IPS-NIHi11 (cell line): ENCODE results near the gene ANKK1.

Experiments used
- DNase-seq: peaks from one replicate; pipeline ENCODE4 v3.0.0; 2012; ENCODE audit warnings: mixed read lengths, low spot score

The ANKK1 gene

DNA sequence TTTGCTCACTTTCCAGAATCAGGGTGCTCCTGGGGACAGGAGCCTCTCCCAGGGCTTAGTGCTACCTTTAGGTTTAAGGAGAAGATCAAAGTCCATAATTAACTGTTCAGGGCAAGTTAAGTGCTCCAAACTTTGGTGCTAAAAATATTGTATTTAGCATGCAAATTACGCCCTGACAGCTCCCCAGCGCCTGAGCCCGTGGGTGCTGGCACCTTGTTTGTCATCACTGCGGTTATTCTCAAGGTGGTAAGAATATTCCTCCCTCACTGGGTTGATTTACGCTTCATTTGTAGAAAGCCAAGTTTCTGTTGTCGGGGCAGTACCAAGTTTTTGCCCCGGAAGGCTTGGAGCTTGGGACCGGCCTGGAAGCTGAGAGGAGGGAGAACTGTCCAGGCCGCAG is 21.3 kb downstream of the ANKK1 start:
- no peak for DNase-seq

DNA sequence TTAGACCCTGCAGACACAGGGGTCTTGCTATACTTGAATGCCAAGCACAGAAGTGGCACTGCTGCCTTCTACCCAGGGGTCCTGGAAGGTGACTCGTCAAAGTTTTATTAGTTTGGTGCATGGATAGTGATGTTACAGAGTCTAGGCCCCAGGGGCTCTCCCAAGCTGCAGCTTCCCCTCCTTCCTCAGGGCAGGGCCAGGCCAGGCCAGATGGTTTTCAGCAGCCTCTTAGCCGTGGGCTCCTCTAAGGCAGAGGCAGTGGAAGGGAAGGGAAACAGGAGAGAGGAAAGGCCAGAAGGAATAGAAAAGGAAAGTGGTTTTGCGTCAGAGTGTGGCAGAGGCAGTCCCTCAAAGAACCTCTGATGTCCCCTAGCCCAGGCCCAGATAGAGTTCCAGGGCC is 21.9 kb downstream of the ANKK1 start:
- no peak for DNase-seq

DNA sequence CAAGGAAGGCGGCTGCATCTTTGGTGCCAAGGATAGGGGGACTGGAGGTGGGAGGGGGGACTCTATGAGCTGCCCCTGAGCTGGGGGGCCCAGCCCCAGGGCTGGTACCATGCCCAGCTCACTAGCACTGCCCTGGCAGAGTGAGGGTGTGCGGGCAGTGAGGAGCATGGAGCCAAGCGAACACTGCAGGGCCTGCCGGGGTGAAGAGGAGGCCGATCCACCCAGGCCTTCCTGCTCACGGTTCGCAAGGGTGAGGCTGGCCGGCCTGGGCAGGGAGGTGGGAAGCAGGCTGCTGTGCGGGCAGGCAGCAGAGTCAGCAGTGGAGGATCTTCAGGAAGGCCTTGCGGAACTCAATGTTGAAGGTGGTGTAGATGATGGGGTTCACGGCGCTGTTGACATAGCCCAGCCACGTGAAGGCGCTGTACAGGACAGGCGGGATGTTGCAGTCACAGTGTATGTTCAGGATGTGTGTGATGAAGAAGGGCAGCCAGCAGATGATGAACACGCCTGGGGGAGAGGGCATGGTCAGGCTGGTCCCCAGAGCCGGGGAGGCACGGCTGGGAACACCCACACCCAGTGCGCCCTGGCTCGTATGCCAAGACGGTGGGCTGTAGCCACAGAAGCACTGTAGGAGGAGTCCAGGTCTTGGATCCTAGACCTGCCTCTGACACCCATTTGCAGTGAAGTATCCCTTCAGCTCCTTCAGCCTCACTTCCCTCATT is 23.0 kb downstream of the ANKK1 start:
- no peak for DNase-seq

DNA sequence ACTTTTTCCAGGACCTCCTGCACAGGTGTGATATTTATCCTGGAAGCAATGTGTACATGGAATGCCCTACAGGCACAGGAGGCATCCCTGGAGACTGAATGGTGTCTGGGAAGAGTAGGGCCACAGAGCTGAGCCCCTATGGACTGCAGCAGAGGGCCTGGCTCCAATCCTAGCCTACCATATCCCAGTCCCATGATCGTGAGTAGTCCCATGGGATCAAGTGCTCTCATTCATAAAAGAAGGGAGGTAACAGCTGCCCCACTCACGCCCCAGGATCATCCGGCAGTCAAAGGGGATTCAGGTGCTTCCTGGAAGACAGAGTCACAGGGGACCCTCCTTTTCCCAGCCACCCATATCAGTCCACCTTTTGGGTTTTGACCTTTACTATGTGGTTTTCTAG is 24.0 kb downstream of the ANKK1 start:
- DNase-seq = no peak

DNA sequence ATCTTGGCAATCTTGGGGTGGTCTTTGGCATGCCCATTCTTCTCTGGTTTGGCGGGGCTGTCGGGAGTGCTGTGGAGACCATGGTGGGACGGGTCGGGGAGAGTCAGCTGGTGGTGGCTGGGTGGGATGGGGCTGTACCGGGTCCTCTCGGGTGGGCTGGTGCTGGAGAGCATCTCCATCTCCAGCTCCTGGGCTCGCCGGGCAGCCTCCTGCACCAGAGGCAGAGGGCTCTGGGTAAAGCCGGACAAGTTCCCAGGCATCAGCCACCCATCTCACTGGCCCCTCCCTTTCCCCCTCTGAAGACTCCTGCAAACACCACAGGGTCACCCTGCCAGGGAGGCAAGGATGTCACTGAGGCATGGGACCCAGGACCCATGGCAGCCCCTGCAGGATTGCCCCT is 25.1 kb downstream of the ANKK1 start:
- DNase-seq = no peak

DNA sequence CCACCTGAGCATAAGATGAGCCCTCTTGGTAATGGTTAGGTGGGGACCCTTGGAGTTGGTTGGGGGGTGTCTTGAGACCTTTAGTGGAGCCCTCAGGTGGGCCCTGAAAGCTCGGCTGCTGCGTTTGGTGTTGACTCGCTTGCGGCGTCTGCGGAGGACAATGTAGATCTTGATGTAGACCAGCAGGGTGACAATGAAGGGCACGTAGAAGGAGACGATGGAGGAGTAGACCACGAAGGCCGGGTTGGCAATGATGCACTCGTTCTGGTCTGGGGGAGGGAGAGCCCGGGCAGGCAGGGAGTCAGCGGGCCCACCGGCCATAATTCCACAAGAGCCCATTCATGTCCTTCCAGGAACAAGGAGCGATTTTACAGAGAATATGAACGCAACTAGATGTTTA is 27.8 kb downstream of the ANKK1 start:
- no peak for DNase-seq

DNA sequence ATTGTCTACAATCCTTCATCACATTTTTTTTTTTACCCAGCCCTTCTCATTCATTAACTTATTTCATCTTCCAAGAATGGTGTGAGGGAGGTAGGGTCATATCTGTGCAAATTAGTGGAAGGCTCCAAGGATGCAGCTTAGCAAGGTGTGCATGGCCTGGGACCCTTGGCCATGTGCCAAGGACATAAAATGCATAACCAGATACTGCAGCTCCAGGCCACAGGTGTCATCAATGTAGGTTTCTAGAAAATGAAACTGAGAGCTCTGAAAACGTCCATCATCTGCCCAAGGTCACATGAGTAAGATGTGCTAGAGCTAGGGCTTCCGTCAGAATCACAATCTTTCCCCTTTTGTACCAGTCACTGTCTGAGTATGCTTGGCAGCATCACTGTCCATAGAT is 29.8 kb downstream of the ANKK1 start:
- DNase-seq = no peak

DNA sequence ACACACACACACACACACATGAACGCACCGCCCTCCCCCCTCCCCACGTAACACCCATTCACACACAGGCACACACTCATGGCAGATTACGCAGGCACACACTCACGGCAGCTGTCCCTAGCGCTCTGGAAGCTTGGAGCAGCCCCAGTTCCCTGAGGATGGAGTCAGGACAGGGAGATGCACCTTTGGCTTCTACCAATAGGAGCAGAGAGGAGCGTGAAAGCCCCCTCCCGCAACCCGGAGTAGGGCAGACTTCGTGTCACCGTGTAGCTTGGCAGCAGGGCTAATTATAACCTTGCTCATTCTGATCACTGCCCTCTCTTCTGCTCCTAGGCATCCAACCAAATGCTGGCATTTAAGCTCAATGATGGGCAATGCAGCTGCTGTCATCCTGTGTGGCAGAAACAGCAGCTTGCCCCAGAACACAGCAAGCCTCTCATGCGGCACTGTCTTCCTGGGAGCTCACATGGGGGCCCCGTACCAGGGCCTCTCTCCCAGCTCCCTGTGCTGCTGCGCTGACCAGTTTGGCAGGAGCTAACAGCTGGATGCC is 31.9 kb downstream of the ANKK1 start:
- no peak for DNase-seq

DNA sequence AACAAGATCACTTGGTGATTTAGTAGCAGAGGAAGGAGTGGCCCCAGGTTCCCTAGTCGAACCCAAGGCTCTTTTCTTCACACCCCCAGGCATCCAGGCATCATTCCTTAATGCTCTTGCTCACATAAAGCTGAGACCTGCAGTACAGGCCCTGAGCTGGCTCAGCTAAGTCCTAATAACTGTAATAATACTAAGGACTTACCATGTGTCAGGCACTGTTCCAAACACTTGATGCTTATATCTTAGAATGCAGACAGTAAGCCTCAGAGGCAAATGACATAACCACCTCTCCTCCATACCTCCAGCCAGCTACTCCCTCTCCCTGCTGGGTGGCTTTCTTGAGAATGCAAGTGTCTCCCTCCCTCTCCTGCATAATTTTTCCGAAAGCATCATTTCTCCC is 33.2 kb downstream of the ANKK1 start:
- DNase-seq = no peak

DNA sequence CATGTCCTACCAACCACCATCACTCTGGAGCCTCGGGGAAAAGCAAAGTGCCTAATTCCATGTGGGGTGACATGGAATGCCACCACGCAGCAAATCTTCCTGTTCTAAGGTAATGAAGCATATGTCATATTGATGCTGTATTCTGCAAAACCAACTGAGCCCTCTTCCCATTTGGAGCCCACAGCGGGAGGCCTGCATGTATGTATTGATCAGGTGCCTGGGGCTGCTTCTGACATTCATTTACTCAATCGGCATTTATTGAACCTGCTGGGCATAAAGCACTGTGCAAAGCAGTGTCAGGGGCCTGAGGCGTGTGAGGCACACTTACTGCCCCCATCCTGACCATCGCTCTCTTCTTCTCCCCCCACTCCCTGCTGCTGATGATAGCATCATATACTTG is 39.1 kb downstream of the ANKK1 start:
- no peak for DNase-seq

DNA sequence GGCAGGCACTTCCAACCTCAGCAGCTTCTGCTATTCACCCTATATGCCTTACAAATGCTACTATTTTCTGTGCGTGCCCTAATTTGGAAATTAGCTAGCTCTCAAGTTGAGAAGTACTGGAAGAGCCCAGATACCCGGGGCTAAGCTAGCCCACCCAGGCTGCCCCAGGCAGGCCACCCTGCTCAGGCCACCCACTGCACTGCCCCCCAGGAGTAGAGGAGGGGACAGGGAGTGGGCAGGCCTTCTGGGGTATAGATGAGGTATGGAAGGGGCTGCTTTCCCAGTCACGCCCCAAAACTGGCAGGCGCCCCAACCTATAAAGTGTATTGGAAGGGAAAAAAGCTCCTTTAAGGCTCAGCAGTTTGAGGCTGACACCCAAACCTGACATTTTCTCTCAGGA is 44.2 kb downstream of the ANKK1 start:
- DNase-seq = no peak

DNA sequence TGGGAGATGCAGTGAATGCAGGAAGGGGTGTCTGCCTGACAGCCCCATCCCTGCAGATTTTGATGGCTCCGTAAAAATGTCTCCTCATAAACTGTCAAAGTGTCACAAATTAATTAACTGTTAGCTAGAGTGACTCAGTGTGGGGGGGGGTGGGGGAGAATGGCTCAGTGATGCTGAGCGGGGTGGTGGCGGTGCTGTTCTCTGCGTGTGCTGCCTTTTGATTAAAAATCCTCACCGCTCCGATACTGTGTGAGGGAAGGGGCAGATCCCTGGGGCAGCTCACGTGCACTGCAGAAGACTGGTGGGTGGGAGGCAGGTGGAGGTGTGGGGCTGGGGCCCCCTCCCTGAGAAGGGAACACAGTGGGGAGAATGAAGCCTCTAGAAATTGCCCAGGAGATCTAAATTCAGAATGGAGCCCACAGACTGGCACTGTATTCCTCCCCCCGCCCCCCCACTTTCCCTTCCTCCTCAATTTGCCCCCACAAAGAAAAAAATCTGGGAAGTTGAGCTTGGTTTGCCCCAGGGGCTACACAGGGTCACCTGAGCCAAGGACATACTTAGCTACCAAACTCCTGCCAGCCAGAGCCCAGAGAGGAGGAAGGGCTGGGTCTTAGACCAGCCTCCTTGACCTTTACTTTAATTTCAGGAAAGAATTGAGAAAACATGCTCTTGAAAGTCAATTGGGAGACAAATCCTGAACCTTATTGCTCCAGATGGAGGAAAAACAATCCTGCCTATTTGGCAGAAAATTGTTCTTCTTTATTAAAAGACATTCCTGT is 47.8 kb downstream of the ANKK1 start:
- DNase-seq = no peak

DNA sequence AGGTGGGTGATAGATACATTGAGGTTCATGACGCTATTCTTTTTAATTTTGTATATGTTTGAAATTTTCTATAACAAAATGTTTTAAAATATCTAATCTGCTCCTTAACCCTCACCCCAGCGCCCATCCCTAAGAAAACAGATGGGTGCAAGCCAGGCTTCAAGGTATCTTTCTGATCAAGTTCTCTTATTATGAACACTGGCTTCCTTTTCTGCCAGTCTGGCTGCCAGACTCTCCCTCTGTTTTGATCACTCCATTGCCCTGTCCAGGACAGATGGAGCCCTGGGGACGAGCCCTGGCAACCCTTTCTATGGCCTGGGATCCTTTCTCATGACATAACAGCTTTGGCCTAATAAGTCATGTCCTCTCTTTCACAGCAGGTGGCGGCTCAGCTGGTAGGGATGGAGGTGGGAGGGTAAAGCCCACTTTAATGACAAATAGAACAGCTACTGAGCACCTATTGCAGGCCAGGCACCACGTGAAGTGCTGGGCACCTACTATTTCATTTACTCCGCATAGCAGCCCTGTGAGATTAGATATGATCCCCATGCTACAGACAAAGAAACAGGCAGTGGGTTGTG is 49.2 kb downstream of the ANKK1 start:
- DNase-seq = no peak

DNA sequence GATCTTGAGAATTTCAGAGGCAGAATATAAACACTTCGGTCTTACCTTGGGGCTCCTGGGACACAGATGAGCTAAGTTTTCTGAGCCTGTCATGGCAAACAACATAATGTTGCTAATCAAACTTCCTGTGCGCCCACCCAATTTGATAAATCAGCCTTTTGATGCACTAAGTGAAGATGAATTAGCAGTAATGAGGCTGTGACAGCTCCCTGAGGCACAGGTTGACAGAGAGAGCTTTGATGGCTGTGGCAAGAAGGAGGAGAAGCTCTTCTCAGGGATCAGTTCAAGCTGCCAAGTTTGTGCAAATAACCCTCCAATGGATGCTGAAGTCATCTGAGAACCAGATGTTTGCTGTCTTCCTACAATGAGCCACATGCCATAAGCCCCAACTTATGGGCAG is 53.2 kb downstream of the ANKK1 start:
- DNase-seq = no peak

DNA sequence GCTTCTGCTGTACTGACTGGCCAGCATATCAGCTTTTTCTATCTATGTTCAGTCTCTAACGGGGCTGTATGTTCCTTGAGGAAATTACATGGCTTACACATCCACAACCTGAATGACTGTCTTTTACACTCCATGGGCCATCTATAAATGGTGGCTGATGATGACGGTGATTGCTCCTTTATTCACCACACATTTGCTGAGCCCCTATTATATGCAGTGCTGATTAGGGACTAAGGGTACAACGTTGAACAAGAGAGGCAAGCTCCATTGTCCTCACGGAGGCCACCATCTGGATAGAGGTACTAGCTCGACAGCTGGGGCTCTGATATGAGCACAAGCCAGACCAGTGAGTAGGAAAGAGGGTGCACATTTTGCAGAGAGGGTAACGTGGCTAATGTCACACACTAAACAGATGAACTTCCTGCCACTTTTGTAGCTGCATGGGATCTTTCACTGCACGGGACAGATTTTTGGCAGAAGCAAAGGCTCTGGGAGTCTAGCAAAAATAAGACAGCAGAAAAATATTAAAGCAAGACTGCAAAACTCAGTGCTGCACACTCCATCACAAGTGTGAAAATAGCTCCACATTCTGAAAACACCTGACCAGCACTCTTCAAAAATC is 57.0 kb downstream of the ANKK1 start:
- no peak for DNase-seq

DNA sequence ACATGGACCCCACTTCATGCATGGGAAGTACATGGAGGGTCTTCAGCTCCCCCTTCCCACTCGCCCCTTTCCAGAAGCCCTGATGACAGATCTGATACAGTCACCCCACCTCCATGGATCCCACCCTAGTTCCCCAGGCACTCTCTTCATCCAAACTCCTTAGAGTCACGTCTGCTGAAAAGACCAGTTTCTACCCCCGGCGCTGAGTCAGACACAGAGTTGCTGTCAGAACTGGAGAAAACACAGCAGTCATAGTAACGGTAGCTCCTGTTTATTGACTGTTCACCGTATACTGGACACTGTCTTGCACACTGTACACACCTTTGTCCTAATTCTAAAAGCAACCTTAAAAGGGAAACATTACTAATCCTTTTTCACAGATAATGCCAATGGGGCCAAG is 58.5 kb downstream of the ANKK1 start:
- DNase-seq = no peak

DNA sequence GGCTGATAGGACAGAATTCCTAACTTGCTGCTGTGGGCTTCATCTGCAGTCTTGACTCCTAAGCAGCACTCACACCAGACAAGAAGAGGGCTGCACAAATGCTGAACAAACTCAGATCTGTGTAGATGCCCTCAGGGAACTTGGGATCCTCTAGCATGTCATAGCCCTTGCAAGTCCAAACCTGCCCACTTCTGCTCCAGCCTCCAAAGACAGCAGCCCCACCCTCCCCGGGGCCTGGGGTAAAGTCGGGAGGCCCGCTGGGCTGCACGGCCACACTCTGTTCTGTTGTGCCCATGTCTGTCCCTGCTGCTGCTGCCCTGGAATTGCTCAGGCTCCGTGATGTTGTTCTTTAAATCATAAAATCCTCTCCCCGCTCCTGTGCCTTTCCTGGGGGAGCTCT is 59.4 kb downstream of the ANKK1 start:
- DNase-seq = no peak

DNA sequence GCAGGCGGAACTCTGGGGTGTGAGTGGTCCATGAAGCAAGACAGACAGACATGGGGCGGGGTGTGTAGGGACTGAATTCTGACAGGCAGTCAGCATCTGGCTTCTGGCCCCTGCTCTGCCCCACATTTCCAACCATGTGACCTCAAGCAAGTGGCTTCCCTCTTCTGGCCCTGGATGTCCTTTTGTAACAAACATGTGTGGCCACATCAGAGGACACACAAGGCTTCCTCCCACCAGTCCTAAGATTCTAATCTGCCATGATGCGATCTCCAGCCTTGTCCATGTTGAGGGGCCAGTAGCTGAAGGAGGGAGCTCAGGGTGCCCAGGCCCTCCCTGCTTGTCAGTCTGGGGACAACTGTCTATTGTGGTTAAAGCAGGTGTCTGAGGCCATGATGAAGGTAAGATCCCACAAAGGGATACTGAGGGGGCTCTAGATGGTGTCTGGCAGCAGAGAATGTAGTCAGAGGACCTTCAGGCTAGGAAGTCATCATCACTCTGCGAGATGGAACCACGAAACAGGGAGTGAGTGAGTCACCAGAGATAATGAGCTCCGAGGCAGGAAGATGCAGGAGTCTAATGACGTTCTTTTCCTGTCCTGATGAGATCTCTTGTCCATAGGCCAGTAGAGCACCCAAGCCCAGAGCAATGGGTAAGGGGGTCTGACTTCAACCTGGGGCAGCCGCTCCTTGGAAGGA is 60.2 kb downstream of the ANKK1 start:
- DNase-seq = no peak

DNA sequence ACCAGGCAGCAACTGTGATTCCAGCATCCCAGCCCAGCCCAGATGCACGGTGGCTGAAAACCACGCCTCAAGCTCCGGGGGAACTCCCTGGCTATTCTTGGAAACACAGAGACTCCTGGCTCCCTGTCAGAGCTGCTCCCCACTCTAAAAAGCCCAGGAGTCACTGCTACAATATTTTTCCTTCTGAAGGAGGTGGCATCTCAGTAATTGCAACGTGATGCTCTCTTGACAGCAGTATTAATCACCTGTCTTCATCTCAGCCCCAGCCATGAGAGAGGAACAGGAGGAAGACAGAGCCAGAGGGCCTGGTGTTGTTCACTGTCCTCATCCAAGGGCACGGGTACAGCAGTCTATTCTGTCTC is 60.7 kb downstream of the ANKK1 start:
- no peak for DNase-seq

DNA sequence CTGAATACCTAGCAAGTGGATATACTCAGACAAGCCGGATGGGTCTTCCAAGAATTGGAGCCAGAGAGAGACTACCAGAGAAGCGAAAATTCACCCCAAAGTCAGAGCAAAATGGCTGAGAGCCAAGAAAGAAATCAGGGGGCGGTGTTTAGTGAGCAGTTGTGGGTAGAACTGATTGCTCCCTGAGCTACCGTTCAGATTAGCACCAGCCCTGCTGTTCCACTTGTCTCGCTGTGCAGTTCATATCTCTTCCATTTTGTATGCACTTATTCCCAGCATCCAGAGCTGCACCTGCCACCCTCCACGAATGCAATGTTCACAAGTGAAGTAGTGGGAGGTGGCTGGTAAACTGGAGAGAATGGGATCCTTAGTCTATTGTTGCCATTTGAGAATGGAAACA is 62.2 kb downstream of the ANKK1 start:
- DNase-seq = no peak
